H1 (cell line): ENCODE measurements around the gene PAX8. TPM values are rescaled to one million over a fixed set of nuclear protein-coding genes. Genes with fewer than 3 reads are reported as not detected.
"Not testable (repeated sequence)": the region's sequence is repeated elsewhere in the genome, so short reads cannot be mapped to it uniquely, and the experiment has no call there.

Source experiments
- CTCF ChIA-PET: fragments of 300-600 bp; sonication (Branson Sonifier 250); formaldehyde crosslinking; loops from one replicate; lab custom pipeline; 2021; ENCODE audit not compliant: partially characterized antibody; lab: Charles Lee
- POLR2A ChIA-PET: fragments of 300-600 bp; sonication (Branson Sonifier 250); formaldehyde crosslinking; loops from one replicate; lab custom pipeline; 2021; ENCODE audit warnings: inconsistent platforms; ENCODE audit not compliant: partially characterized antibody; lab: Charles Lee
- DNase-seq, 2 experiments: peaks; one replicate each; pipeline versions ENCODE4 v3.0.0 to v3.0.0-alpha.2; 2010 to 2022; ENCODE audit warnings: low spot score in 2 of 2, low read depth in 1 of 2, mixed read lengths in 1 of 2
- FAIRE-seq: peaks from 2 replicates; lab custom pipeline; 2011; peaks lifted over from hg19 to GRCh38; lab: Jason Lieb, UNC
- H2AFZ ChIP-seq: 2 replicates; pipeline ENCODE4 v1.8.1; 2012; ENCODE audit warnings: low read length, inconsistent platforms
- H2AK5ac ChIP-seq: 2 replicates; pipeline ENCODE4 v1.6.1; 2013; ENCODE audit warnings: low read depth, low read length
- H2BK120ac ChIP-seq: replicated peaks from 2 replicates; pipeline ENCODE3; 2013; ENCODE audit warnings: low read depth, low read length, inconsistent platforms
- H2BK12ac ChIP-seq: 2 replicates; pipeline ENCODE4 v1.6.1; 2013; ENCODE audit warnings: low read depth, low read length
- H2BK15ac ChIP-seq: 2 replicates; pipeline ENCODE4 v1.6.1; 2013; ENCODE audit warnings: low read length
- H2BK20ac ChIP-seq: 2 replicates; pipeline ENCODE4 v1.6.1; 2013; ENCODE audit warnings: low read length
- H2BK5ac ChIP-seq: 2 replicates; pipeline ENCODE4 v1.6.1; 2013; ENCODE audit warnings: low read depth, low read length
- H3K14ac ChIP-seq: 2 replicates; pipeline ENCODE4 v1.6.1; 2013; ENCODE audit warnings: inconsistent platforms; ENCODE audit not compliant: insufficient read length
- H3K18ac ChIP-seq: 2 replicates; pipeline ENCODE4 v1.6.1; 2013; ENCODE audit warnings: low read length; ENCODE audit errors: extremely low read depth
- H3K23ac ChIP-seq: 2 replicates; pipeline ENCODE4 v1.6.1; 2013; ENCODE audit warnings: inconsistent platforms; ENCODE audit not compliant: insufficient read length
- H3K23me2 ChIP-seq: 2 replicates; pipeline ENCODE4 v1.6.1; 2013; ENCODE audit warnings: low read depth, low read length
- H3K27ac ChIP-seq: 2 replicates; pipeline ENCODE4 v1.6.1; 2011; ENCODE audit warnings: low read depth, low read length, inconsistent platforms
- H3K27me3 ChIP-seq, 4 experiments: replicated peaks in 1 of 4; 1 replicate in 1 of 4; 2 replicates in 3 of 4; pipeline versions ENCODE4 v1.6.1 to v1.8.1; 2011 to 2013; ENCODE audit warnings: low read length in 3 of 4, mild to moderate bottlenecking in 3 of 4, inconsistent platforms in 2 of 4, mixed read lengths in 2 of 4, moderate library complexity in 1 of 4; ENCODE audit not compliant: control insufficient read depth in 3 of 4, insufficient read depth in 3 of 4; ENCODE audit errors: extremely low read depth in 1 of 4
- H3K36me3 ChIP-seq, 4 experiments: 2 replicates each; pipeline versions ENCODE4 v1.6.1 to v1.8.1; 2011 to 2013; ENCODE audit warnings: mild to moderate bottlenecking in 4 of 4, low read length in 3 of 4, moderate library complexity in 2 of 4, control low read depth in 1 of 4, inconsistent platforms in 1 of 4; ENCODE audit not compliant: insufficient read depth in 4 of 4, control insufficient read depth in 2 of 4
- H3K4ac ChIP-seq: replicated peaks from 2 replicates; pipeline ENCODE3; 2013; ENCODE audit warnings: low read length, low read depth, mixed read lengths, inconsistent platforms; ENCODE audit not compliant: insufficient read length
- H3K4me1 ChIP-seq, 4 experiments: replicated peaks in 1 of 4; 1 replicate in 1 of 4; 2 replicates in 3 of 4; pipeline versions ENCODE4 v1.6.1 to v1.8.1; 2011 to 2013; ENCODE audit warnings: low read length in 3 of 4, inconsistent platforms in 2 of 4, mixed read lengths in 1 of 4; ENCODE audit not compliant: insufficient read depth in 4 of 4, control insufficient read depth in 3 of 4
- H3K4me2 ChIP-seq, 2 experiments: 2 replicates each; pipeline versions ENCODE4 v1.6.1 to v1.8.1; 2011 to 2013; ENCODE audit warnings: low read depth in 2 of 2, low read length in 2 of 2, control low read depth in 1 of 2, inconsistent platforms in 1 of 2, mild to moderate bottlenecking in 1 of 2; ENCODE audit not compliant: insufficient read depth in 1 of 2
- H3K4me3 ChIP-seq, 4 experiments: fragments of 200-600, 300-600 bp in 1 of 4; sonication (generic), shearing (Covaris generic), sonication (Bioruptor Twin) in 1 of 4; 2 replicates each; pipeline versions ENCODE4 v1.5.1 to v1.8.1; 2011 to 2016; ENCODE audit warnings: low read length in 4 of 4, low read depth in 3 of 4, control low read depth in 2 of 4, inconsistent platforms in 2 of 4, mild to moderate bottlenecking in 2 of 4, mixed read lengths in 1 of 4, moderate library complexity in 1 of 4; ENCODE audit not compliant: insufficient read depth in 2 of 4; ENCODE audit errors: extremely low read depth in 1 of 4
- H3K56ac ChIP-seq: replicated peaks from 2 replicates; pipeline ENCODE3; 2013; ENCODE audit warnings: low read depth, mild to moderate bottlenecking, mixed read lengths, low read length, inconsistent platforms; ENCODE audit not compliant: insufficient read length
- H3K79me1 ChIP-seq: 2 replicates; pipeline ENCODE4 v1.6.1; 2013; ENCODE audit warnings: low read depth, low read length, control low read depth
- H3K79me2 ChIP-seq, 2 experiments: 2 replicates each; pipeline versions ENCODE4 v1.6.1 to v1.8.1; 2012 to 2013; ENCODE audit warnings: low read length in 2 of 2, mild to moderate bottlenecking in 2 of 2, inconsistent platforms in 1 of 2; ENCODE audit not compliant: insufficient read depth in 2 of 2, control insufficient read depth in 1 of 2
- H3K9ac ChIP-seq, 4 experiments: replicated peaks in 1 of 4; 1 replicate in 1 of 4; 2 replicates in 3 of 4; pipeline versions ENCODE4 v1.6.1 to v1.8.1; 2011 to 2013; ENCODE audit warnings: low read depth in 3 of 4, low read length in 3 of 4, control low read depth in 2 of 4, mild to moderate bottlenecking in 2 of 4, moderate library complexity in 2 of 4, inconsistent platforms in 1 of 4; ENCODE audit errors: extremely low read depth in 1 of 4
- H3K9me3 ChIP-seq, 2 experiments: 2 replicates each; pipeline versions ENCODE4 v1.6.1 to v1.8.1; 2012 to 2013; ENCODE audit warnings: mild to moderate bottlenecking in 2 of 2, moderate library complexity in 2 of 2, control low read depth in 1 of 2, inconsistent platforms in 1 of 2, low read depth in 1 of 2, low read length in 1 of 2, mixed read lengths in 1 of 2; ENCODE audit not compliant: insufficient read depth in 2 of 2
- H4K20me1 ChIP-seq, 2 experiments: replicated peaks in 1 of 2; 2 replicates each; pipeline versions ENCODE3 to v1.8.1; 2011 to 2013; ENCODE audit warnings: inconsistent platforms in 2 of 2, low read length in 2 of 2, mild to moderate bottlenecking in 1 of 2; ENCODE audit not compliant: insufficient read depth in 2 of 2, control insufficient read depth in 1 of 2
- H4K5ac ChIP-seq: 2 replicates; pipeline ENCODE4 v1.6.1; 2013; ENCODE audit warnings: low read length, low read depth, mixed read lengths, inconsistent platforms; ENCODE audit not compliant: insufficient read length
- H4K8ac ChIP-seq: 2 replicates; pipeline ENCODE4 v1.8.0; 2013; ENCODE audit warnings: mild to moderate bottlenecking, moderate library complexity, low read length, inconsistent platforms; ENCODE audit not compliant: insufficient read depth; ENCODE audit errors: extremely low read depth
- H4K91ac ChIP-seq: replicated peaks from 2 replicates; pipeline ENCODE3; 2013; ENCODE audit warnings: low read length, mixed read lengths, inconsistent platforms; ENCODE audit not compliant: insufficient read length
- TCF12 ChIP-seq: IDR thresholded peaks from 2 replicates; pipeline ENCODE4 v1.6.1; 2011; ENCODE audit warnings: low read depth, mild to moderate bottlenecking, low read length
- WGBS, 2 experiments: shearing (Covaris generic) in 1 of 2; methylation state at CpG; one replicate each; pipeline versions ENCODE4 v1.1.6 to v1.1.7; 2013 to 2015; ENCODE audit warnings: low lambda C conversion rate in 2 of 2, mixed read lengths in 2 of 2, inconsistent platforms in 1 of 2, low coverage in 1 of 2, missing lambda C conversion rate in 1 of 2; ENCODE audit not compliant: insufficient replicate concordance in 2 of 2, insufficient coverage in 1 of 2, insufficient read length in 1 of 2; ENCODE audit errors: extremely low coverage in 1 of 2, missing lambda C conversion rate in 1 of 2; 5-methylcytosine and 5-hydroxymethylcytosine counted together
- polyA plus RNA-seq, 7 experiments: library from polyadenylated mRNA; depleted of rRNA in 3 of 7; stranded (reverse) in 5 of 7; unstranded in 2 of 7; fragments of >200 nt in 5 of 7; fragments of 200-250 nt in 2 of 7; gene quantifications; 1 replicate in 5 of 7; 2 replicates in 1 of 7; 4 replicates in 1 of 7; pipeline versions ENCODE4 v1.2.1 to v1.2.3, GENCODE V29; 2011 to 2013; ENCODE audit warnings: missing spikeins in 2 of 7, mixed read lengths in 2 of 7
- total RNA-seq: library from RNA; stranded (reverse); fragmentation: NEBNext Ultra II Directional; extraction: Animal tissue kit (Norgen Biotek cat#: 25700); gene quantifications from 2 replicates; pipeline ENCODE4 v1.2.1, GENCODE V29; 2021

Gene PAX8
- total and polyA plus RNA-seq, 2 of the 8 experiments (the other 6 are each of a cell fraction or from before 2014, with no cell fraction given): 0.02 TPM; not detected in 1

- no peak for TF ChIP-seq TCF12
Measured at GRCh38 chr2:113285816-113286215, 7.1 kb upstream of the PAX8 start (continued).

GRCh38 chr2:113284999-113285398 lies 6.3 kb upstream of the PAX8 start:
- H3K9ac ChIP-seq, H3K4me3 ChIP-seq, H2BK20ac ChIP-seq, H2BK120ac ChIP-seq, H2BK12ac ChIP-seq, H3K56ac ChIP-seq, H3K4me2 ChIP-seq, H3K27ac ChIP-seq, H2BK15ac ChIP-seq, H3K14ac ChIP-seq, H4K5ac ChIP-seq, H3K9me3 ChIP-seq, H4K91ac ChIP-seq, H3K36me3 ChIP-seq, H3K18ac ChIP-seq, H3K23me2 ChIP-seq, DNase-seq, H4K20me1 ChIP-seq, H2AK5ac ChIP-seq, H3K79me2 ChIP-seq, H4K8ac ChIP-seq, H3K4me1 ChIP-seq, FAIRE-seq, POLR2A ChIA-PET, H3K79me1 ChIP-seq, H3K23ac ChIP-seq, CTCF ChIA-PET, H2BK5ac ChIP-seq, H3K4ac ChIP-seq, H2AFZ ChIP-seq: not testable (repeated sequence)
- 87% methylated on average over 6 of the region's 6 CpGs; no CpG with 5 or more reads in 1 of the 2 experiments for WGBS, 2 experiments
- peaks cover 9 to 32% (median 25%) of the 10 kb centered on the region in 4 experiments for H3K27me3 ChIP-seq
